ENCODE measurements around the gene APP. TPM values are rescaled to one million over a fixed set of nuclear protein-coding genes. Genes with fewer than 3 reads are reported as not detected.

The APP gene
- total and polyA plus RNA-seq, 2 of the 13 experiments (the other 11 are each of a cell fraction or from before 2014, with no cell fraction given) = 70.6 to 262 TPM

DNA sequence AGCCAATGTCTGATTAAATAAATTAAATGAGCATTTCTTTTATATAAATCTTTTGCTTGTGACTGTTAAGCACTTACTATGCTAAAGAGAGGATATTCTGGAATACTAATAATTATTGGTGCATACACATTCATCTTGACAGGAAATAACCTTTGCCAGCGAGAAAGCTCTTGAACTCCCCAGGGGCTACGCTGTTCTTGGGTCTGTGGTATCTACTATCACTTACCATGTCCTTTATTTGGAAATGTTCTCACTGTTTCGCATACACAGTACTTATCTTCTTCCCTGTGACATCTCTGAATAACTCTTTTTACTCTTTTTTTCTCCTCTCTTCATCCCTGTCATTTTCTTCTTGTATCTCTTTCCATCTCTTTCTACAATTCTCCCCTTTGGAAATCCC, 257.1 kb downstream of the APP start:
- Histone ChIP-seq H3K9me3 (ENCODE audit: low read length) (no peaks in the 10 kb centered on the region), H3K36me3 (replicated peaks in 1 of 2; ENCODE audit: control insufficient read depth in 1 of 2, insufficient read depth in 2 of 2, low read length in 2 of 2) (0 out of 5 replicates have a peak, but pooled peaks cover 0 to 4% of the 10 kb centered on the region in 2 experiments), H3K4me1 (ENCODE audit: insufficient read depth, low read length) (no peaks in the 10 kb centered on the region), H3K9ac (ENCODE audit: insufficient read depth, low read depth, low read length) (no peak overlapping the region), H3K4me3 (replicated peaks in 1 of 3; ENCODE audit: insufficient read depth in 1 of 3, low read depth in 2 of 3, low read length in 3 of 3) (no peak overlapping the region), H2AFZ (ENCODE audit: low read length) (no peak overlapping the region), H3K27ac (ENCODE audit: extremely low read length, insufficient read depth, low read length) (no peak overlapping the region), H4K20me1 (ENCODE audit: insufficient read depth, low read length) (no peaks in the 10 kb centered on the region), H3K79me2 (ENCODE audit: insufficient read depth, low read length) (no peaks in the 10 kb centered on the region), H3K4me2 (ENCODE audit: low read depth, low read length) (no peak overlapping the region), H3K27me3 (ENCODE audit: control insufficient read depth in 1 of 2, insufficient read depth in 2 of 2, low read length in 2 of 2) (no peaks in the 10 kb centered on the region; a peak in 1 of 5 replicates)
- ChIA-PET CTCF (ENCODE audit: low intra/inter-chr PET ratio, low total read pairs) (no interaction called here), POLR2A (no interaction called here)
- DNase-seq (ENCODE audit: low spot score) (no peak), FAIRE-seq (no peak), ATAC-seq (no peak)
- no TSS peak for BruUV-seq (replicated peaks)
- intact Hi-C loops (cut with micrococcal nuclease; ENCODE audit: unreplicated experiment) = no loop called here
- in situ Hi-C loops (cut with HindIII; ENCODE audit: extremely low pct_ligation_motif_present, low pct_unique_long_range_greater_than_20kb) = no loop called here
- 56% methylated on average over 3 of the region's 3 CpGs for WGBS (ENCODE audit: low lambda C conversion rate)
- no peak for TF ChIP-seq SOX5 (CRISPR knock-in tag; IDR thresholded peaks at IDR 0.05; ENCODE audit: borderline replicate concordance)
- TF ChIP-seq NFRKB (IDR thresholded peaks at IDR 0.05) = no peak
- no peak for TF ChIP-seq ZNF260 (CRISPR knock-in tag; IDR thresholded peaks at IDR 0.05; ENCODE audit: borderline replicate concordance, low read depth)

DNA sequence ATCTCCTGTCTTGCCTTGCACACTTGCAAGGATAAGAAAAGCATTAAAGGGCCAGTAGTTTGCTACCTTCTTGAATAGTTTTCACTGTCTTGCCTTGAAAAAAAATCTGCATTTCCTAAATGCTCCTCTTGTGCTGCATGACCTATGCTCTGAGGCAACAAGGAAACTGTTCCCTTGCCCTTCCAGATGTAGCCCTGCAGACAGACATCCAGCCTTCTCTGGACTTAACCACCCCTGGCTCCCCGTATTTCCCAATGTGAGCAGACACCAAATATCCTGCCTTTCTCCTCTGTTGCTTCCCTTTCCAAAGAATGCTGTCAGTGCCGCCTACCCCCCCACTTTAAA, 258.2 kb downstream of the APP start:
- H3K79me2 ChIP-seq (ENCODE audit: insufficient read depth, low read length) = no peaks in the 10 kb centered on the region
- 0 out of 5 replicates have a peak, but pooled peaks cover 0 to 4% of the 10 kb centered on the region in 2 experiments for H3K36me3 ChIP-seq (replicated peaks in 1 of 2; ENCODE audit: control insufficient read depth in 1 of 2, insufficient read depth in 2 of 2, low read length in 2 of 2)
- H3K9ac ChIP-seq (ENCODE audit: insufficient read depth, low read depth, low read length) = no peak overlapping the region
- no peak overlapping the region for H3K27ac ChIP-seq (ENCODE audit: extremely low read length, insufficient read depth, low read length)
- no peak overlapping the region for H3K4me2 ChIP-seq (ENCODE audit: low read depth, low read length)
- BruUV-seq (replicated peaks) = no TSS peak
- H3K9me3 ChIP-seq (ENCODE audit: low read length) = no peaks in the 10 kb centered on the region
- no peak for ATAC-seq
- H3K27me3 ChIP-seq (ENCODE audit: control insufficient read depth in 1 of 2, insufficient read depth in 2 of 2, low read length in 2 of 2) = no peaks in the 10 kb centered on the region; a peak in 1 of 5 replicates
- no peak for FAIRE-seq
- no peaks in the 10 kb centered on the region for H4K20me1 ChIP-seq (ENCODE audit: insufficient read depth, low read length)
- intact Hi-C loops (cut with micrococcal nuclease; ENCODE audit: unreplicated experiment) = no loop called here
- POLR2A ChIA-PET = no interaction called here
- 56% methylated on average over 2 of the region's 2 CpGs for WGBS (ENCODE audit: low lambda C conversion rate)
- H3K4me1 ChIP-seq (ENCODE audit: insufficient read depth, low read length) = no peaks in the 10 kb centered on the region
- DNase-seq (ENCODE audit: low spot score) = no peak
- H3K4me3 ChIP-seq (replicated peaks in 1 of 3; ENCODE audit: insufficient read depth in 1 of 3, low read depth in 2 of 3, low read length in 3 of 3) = no peak overlapping the region
- CTCF ChIA-PET (ENCODE audit: low intra/inter-chr PET ratio, low total read pairs) = no interaction called here
- in situ Hi-C loops (cut with HindIII; ENCODE audit: extremely low pct_ligation_motif_present, low pct_unique_long_range_greater_than_20kb) = no loop called here
- H2AFZ ChIP-seq (ENCODE audit: low read length) = no peak overlapping the region
- TF ChIP-seq, protein P1, sequence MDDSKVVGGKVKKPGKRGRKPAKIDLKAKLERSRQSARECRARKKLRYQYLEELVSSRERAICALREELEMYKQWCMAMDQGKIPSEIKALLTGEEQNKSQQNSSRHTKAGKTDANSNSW (CRISPR knock-in tag; IDR thresholded peaks at IDR 0.05; ENCODE audit: borderline replicate concordance) = no peak
- no peak for TF ChIP-seq RARG (CRISPR knock-in tag; IDR thresholded peaks at IDR 0.05; ENCODE audit: low read depth)
- TF ChIP-seq KMT2A (CRISPR knock-in tag; IDR thresholded peaks at IDR 0.05) = no peak
- TF ChIP-seq, protein P2, sequence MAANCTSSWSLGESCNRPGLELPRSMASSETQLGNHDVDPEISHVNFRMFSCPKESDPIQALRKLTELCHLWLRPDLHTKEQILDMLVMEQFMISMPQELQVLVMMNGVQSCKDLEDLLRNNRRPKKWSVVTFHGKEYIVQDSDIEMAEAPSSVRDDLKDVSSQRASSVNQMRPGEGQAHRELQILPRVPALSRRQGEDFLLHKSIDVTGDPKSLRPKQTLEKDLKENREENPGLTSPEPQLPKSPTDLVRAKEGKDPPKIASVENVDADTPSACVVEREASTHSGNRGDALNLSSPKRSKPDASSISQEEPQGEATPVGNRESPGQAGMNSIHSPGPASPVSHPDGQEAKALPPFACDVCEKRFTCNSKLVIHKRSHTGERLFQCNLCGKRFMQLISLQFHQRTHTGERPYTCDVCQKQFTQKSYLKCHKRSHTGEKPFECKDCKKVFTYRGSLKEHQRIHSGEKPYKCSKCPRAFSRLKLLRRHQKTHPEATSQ (CRISPR knock-in tag; IDR thresholded peaks at IDR 0.05; ENCODE audit: borderline replicate concordance) = no peak
- TF ChIP-seq GTF2F1 (IDR thresholded peaks at IDR 0.05; ENCODE audit: low read length) = no peak
- TF ChIP-seq RCOR2 (CRISPR knock-in tag; IDR thresholded peaks at IDR 0.05) = no peak
- TF ChIP-seq SCMH1 (CRISPR knock-in tag; IDR thresholded peaks at IDR 0.05; ENCODE audit: borderline replicate concordance) = no peak
- TF ChIP-seq ZNF343 (CRISPR knock-in tag; IDR thresholded peaks at IDR 0.05) = no peak
- TF ChIP-seq, protein P3, sequence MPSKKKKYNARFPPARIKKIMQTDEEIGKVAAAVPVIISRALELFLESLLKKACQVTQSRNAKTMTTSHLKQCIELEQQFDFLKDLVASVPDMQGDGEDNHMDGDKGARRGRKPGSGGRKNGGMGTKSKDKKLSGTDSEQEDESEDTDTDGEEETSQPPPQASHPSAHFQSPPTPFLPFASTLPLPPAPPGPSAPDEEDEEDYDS (CRISPR knock-in tag; IDR thresholded peaks at IDR 0.05) = no peak
- TF ChIP-seq U2AF2 (IDR thresholded peaks at IDR 0.05; ENCODE audit: low read depth, low read length) = no peak

Measured in HepG2 (cell line).